SU-DHL-6 (cell line): ENCODE results near the gene CELA1.
"Not testable (repeated sequence)": the region's sequence is repeated elsewhere in the genome, so short reads cannot be mapped to it uniquely, and the experiment has no call there.

Experiments used
- H2AFZ ChIP-seq: fragments of 200-600 bp; sonication (generic); 2 replicates; pipeline ENCODE4 v1.6.1; 2014; ENCODE audit warnings: low read depth, mild to moderate bottlenecking, moderate library complexity, mixed read lengths, antibody characterized with exemption, low read length; ENCODE audit not compliant: severe bottlenecking
- H3F3A ChIP-seq: fragments of 200-600 bp; shearing (Covaris generic); 2 replicates; pipeline ENCODE4 v1.6.0; 2016; ENCODE audit warnings: antibody characterized with exemption, mild to moderate bottlenecking; ENCODE audit not compliant: insufficient read depth
- H3K27ac ChIP-seq: fragments of 200-600 bp; sonication (generic); 2 replicates; pipeline ENCODE4 v1.5.1; 2016; ENCODE audit warnings: low read depth, mild to moderate bottlenecking, low read length, moderate library complexity, mixed read lengths
- H3K27me3 ChIP-seq: fragments of 200-600 bp; sonication (generic), shearing (Covaris generic); 2 replicates; pipeline ENCODE4 v1.6.0; 2014; ENCODE audit warnings: mild to moderate bottlenecking, low read length
- H3K36me3 ChIP-seq: fragments of 200-600 bp; sonication (generic); 2 replicates; pipeline ENCODE4 v1.6.1; 2014; ENCODE audit warnings: mild to moderate bottlenecking, low read length, mixed read lengths
- H3K4me2 ChIP-seq: fragments of 300-600, 200-600 bp; shearing (Covaris generic), sonication (generic); 2 replicates; pipeline ENCODE4 v1.6.0; 2014; ENCODE audit warnings: low read length, low read depth, mild to moderate bottlenecking; ENCODE audit not compliant: poor library complexity, severe bottlenecking
- H3K4me3 ChIP-seq: fragments of 200-600 bp; sonication (generic); 2 replicates; pipeline ENCODE4 v1.5.1; 2014; ENCODE audit warnings: antibody characterized with exemption, low read length, mild to moderate bottlenecking, mixed read lengths; ENCODE audit not compliant: insufficient read depth, poor library complexity, severe bottlenecking
- H3K79me2 ChIP-seq: fragments of 200-600 bp; sonication (generic); 2 replicates; pipeline ENCODE4 v1.6.1; 2014; ENCODE audit warnings: mild to moderate bottlenecking, low read length, moderate library complexity; ENCODE audit not compliant: insufficient read depth
- H3K9ac ChIP-seq: fragments of 200-600 bp; sonication (generic); 2 replicates; pipeline ENCODE4 v1.7.0; 2014; ENCODE audit warnings: mild to moderate bottlenecking, low read length
- H3K9me2 ChIP-seq: fragments of 200-600 bp; sonication (generic); replicated peaks from 2 replicates; pipeline ENCODE4 v1.6.1; 2014; ENCODE audit warnings: low read length; ENCODE audit not compliant: insufficient read depth
- H3K9me3 ChIP-seq: fragments of 200-600 bp; sonication (generic); 2 replicates; pipeline ENCODE4 v1.6.1; 2014; ENCODE audit warnings: low read length, mixed read lengths; ENCODE audit not compliant: insufficient read depth
- H4K20me1 ChIP-seq: fragments of 200-600 bp; sonication (generic); 2 replicates; pipeline ENCODE4 v1.6.1; 2014; ENCODE audit warnings: low read depth, mild to moderate bottlenecking, antibody characterized with exemption, low read length, moderate library complexity, mixed read lengths
- EZH2phosphoT487 ChIP-seq: fragments of 200-600 bp; sonication (generic), shearing (Covaris generic); conservative IDR thresholded peaks from 2 replicates; pipeline ENCODE4 v1.6.1; 2018; ENCODE audit warnings: mild to moderate bottlenecking, antibody characterized with exemption, low read length, moderate library complexity, mixed read lengths
- TF ChIP-seq, protein P1 (sequence below): fragments of 200-600 bp; sonication (generic); IDR thresholded peaks from one replicate; pipeline ENCODE4 v1.5.1; 2017; ENCODE audit warnings: antibody characterized with exemption, mild to moderate bottlenecking, low read length, moderate library complexity; ENCODE audit not compliant: insufficient read depth, poor library complexity, severe bottlenecking

CELA1 gene

DNA sequence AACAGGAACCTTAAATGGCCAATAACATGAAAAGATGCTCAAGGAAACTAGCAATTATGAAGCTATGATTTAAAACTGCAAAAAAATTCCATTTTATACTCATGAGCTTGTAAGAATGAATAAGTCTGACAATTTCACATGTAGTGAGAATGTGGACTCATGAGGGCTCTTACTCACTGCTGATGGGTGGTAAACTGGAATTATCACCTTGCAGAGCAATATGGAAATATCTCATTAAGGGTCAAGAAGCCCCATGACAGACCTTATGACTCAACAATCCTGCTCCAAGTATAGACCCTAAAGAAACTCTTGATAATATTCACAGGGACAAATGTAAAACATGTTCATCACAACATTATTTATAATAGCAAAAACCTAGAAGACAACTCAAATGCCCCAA, 52.8 kb downstream of the CELA1 start:
- Histone ChIP-seq H3K9me3 (no peaks in the 10 kb centered on the region), H3K4me2 (no peak overlapping the region), H4K20me1 (no peaks in the 10 kb centered on the region), H3K9me2 (no peaks in the 10 kb centered on the region), H2AFZ (no peak overlapping the region), H3K27me3 (no peaks in the 10 kb centered on the region), H3K36me3 (no peaks in the 10 kb centered on the region), H3K4me3 (no peak overlapping the region), H3K79me2 (no peaks in the 10 kb centered on the region), H3F3A (no peaks in the 10 kb centered on the region), H3K9ac (no peak overlapping the region), H3K27ac (no peak overlapping the region)
- TF ChIP-seq, protein P1, sequence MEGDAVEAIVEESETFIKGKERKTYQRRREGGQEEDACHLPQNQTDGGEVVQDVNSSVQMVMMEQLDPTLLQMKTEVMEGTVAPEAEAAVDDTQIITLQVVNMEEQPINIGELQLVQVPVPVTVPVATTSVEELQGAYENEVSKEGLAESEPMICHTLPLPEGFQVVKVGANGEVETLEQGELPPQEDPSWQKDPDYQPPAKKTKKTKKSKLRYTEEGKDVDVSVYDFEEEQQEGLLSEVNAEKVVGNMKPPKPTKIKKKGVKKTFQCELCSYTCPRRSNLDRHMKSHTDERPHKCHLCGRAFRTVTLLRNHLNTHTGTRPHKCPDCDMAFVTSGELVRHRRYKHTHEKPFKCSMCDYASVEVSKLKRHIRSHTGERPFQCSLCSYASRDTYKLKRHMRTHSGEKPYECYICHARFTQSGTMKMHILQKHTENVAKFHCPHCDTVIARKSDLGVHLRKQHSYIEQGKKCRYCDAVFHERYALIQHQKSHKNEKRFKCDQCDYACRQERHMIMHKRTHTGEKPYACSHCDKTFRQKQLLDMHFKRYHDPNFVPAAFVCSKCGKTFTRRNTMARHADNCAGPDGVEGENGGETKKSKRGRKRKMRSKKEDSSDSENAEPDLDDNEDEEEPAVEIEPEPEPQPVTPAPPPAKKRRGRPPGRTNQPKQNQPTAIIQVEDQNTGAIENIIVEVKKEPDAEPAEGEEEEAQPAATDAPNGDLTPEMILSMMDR, result no peak
- TF ChIP-seq EZH2phosphoT487, result no peak

DNA sequence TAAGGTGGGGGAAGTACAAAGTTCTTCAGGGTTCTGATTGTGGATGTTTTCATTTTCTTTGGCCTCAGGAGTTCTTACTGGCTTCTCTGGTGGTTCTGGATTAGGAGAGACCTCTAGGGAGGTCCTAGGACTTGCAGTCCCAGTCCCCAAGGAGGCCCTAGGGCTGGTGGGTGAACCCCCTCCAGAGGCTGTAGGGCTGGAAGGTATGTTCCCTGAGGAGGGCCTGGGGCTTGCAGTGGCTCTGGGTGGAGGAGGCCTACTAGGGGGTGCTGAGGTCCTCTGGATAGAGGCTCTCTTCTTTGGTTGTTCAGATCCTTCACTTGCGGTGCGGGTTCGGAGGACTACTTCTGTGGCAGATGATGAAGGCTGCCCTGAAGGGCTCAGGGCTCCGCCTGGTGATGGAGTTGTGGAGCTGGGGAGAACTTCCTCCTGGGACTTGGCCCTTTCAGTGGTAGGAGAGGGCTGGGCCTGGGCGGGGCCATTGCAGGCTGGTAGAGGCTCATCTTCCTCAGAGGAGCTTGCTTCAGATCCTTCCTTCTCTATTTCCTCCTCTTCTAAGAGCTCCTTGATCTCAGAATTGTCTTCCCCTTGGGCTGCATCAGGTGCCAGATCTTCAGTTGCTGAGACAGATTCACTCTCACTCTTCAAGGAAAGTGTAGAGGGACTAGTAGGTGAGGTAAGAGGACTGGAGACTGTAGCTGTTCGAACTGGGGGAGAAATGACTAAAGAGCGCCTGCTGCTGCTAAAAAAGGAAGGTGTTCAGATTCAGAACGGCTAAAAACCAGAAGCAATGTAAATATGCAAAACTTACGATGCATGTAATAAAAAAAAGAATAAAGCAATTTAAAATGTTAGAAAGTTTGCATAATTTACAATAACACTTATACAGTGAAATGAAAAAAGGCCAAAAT, 54.6 kb downstream of the CELA1 start:
- H3K9ac ChIP-seq, H3K27ac ChIP-seq, H3K79me2 ChIP-seq, H3F3A ChIP-seq, H3K27me3 ChIP-seq, H3K9me2 ChIP-seq, H3K4me3 ChIP-seq, H3K36me3 ChIP-seq, H4K20me1 ChIP-seq, H3K9me3 ChIP-seq: not testable (repeated sequence)
- Histone ChIP-seq H2AFZ (peak overlapping the region; percentile 83), H3K4me2 (peak overlapping the region; percentile 23)
- TF ChIP-seq, protein P1, result peak; percentile 10

DNA sequence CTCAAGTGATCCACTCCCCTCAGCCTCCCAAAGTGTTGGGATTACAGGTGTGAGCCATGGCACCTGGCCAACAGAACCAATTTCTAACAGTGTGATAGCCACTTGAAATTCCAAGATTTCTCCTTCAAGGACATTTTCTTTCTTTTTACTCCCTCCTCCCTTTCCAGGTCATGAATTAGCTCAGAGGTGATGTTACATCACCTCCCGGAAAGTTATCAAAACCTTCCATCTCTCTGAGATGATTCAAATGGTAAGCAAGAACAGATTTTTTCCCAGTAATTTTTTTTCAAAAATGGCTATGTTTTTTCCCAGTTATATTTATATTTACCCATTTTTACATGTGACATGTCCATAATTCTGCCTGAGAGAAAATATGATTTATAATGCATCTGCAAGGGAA, 60.6 kb downstream of the CELA1 start:
- no peaks in the 10 kb centered on the region for H3K27me3 ChIP-seq
- H3K36me3 ChIP-seq, result no peaks in the 10 kb centered on the region
- H2AFZ ChIP-seq, result no peak overlapping the region
- H3F3A ChIP-seq, result no peaks in the 10 kb centered on the region
- H3K79me2 ChIP-seq, result no peaks in the 10 kb centered on the region
- H3K4me2 ChIP-seq, result no peak overlapping the region
- H3K27ac ChIP-seq, result no peak overlapping the region
- no peak overlapping the region for H3K4me3 ChIP-seq
- no peak for TF ChIP-seq EZH2phosphoT487
- TF ChIP-seq, protein P1, result no peak
- no peaks in the 10 kb centered on the region for H4K20me1 ChIP-seq
- no peaks in the 10 kb centered on the region for H3K9me3 ChIP-seq
- no peaks in the 10 kb centered on the region for H3K9me2 ChIP-seq
- H3K9ac ChIP-seq, result no peak overlapping the region
